ENCODE data around the gene TMEM238L.

Gene TMEM238L

DNA sequence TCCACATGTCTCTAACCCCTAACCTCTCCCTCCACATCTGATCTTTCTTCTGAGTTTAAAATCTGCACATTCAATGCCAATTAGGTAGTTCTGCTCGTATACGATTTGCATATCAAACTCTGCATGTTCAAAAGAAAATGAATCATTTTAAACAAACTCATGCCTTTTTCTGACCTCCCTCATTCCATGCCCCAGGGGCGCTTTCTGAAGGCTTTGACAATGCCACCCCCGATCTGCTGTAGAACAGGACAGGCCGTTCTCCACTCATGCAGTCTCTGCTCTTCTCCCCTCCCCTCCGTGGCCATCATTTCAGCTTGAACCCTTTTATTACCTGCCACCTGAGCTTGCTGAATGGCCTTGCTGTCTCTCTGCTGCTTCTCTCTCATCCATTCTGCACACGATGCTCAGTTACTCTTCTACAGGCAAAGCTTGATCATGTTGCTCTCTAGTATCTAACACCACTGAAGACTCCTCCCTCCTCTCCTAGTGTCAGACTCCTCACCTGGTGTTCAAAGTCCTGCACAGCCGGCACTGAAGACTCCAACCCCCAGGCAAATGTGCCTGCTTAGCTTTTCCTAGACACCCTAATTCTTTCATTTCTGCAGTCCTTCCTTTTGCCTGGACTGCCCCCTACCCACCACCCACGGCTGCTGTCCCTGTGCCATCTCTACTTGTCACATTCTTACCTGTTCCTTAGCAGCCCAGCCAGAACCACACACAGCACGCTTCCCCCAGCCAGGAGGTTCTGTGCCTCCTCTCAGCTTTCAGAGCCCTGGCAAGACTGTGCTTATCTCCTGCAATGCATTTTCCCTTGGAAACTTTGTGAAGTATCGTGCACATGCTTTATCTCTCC, 6.2 kb downstream of the TMEM238L start:
- TF ChIP-seq, protein P1, sequence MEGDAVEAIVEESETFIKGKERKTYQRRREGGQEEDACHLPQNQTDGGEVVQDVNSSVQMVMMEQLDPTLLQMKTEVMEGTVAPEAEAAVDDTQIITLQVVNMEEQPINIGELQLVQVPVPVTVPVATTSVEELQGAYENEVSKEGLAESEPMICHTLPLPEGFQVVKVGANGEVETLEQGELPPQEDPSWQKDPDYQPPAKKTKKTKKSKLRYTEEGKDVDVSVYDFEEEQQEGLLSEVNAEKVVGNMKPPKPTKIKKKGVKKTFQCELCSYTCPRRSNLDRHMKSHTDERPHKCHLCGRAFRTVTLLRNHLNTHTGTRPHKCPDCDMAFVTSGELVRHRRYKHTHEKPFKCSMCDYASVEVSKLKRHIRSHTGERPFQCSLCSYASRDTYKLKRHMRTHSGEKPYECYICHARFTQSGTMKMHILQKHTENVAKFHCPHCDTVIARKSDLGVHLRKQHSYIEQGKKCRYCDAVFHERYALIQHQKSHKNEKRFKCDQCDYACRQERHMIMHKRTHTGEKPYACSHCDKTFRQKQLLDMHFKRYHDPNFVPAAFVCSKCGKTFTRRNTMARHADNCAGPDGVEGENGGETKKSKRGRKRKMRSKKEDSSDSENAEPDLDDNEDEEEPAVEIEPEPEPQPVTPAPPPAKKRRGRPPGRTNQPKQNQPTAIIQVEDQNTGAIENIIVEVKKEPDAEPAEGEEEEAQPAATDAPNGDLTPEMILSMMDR (IDR thresholded peaks at IDR 0.05; ENCODE audit: low read depth, low read length) = no peak
- H3K4me3 ChIP-seq (ENCODE audit: low read depth, low read length) = no peak overlapping the region

DNA sequence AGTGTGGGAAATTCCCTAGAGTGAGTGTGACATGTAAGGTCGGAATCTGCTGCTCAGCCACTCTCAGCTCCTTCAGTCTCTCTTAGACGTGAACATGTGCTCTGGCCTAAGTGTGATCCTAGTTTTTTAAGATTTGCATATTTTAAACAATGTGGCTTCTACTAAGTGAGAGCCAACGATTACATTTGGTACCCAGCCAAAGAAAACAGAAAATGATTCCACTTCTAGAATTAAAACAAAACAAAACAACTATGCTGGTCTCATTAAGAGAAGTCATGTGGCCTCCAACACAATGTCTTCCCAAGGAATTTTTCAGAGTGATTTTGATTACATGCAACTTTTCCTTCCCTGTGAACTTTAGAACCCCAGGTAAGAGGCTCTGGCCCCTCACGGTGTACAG, 10.1 kb downstream of the TMEM238L start:
- TF ChIP-seq, protein P1 (IDR thresholded peaks at IDR 0.05; ENCODE audit: low read depth, low read length) = no peak

DNA sequence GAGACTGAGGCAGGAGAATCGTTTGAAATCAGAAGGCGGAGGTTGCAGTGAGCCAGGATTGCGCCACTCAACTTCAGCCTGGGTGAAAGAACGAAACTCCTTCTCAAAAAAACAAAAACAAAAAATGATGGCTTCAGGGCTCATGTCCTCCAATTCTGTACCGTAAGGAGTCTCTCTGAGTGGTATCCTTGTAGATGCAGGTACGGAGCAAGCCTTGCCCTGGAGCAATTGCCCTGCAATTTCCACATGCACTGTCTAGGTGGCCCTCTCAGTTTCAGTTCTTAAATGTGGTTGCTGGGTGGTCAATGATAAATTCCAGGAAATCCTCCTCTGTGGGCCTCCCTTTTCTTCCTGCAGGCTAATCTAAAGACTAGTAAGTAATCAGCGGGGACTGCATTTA, 10.6 kb downstream of the TMEM238L start:
- no peak overlapping the region for H3K4me3 ChIP-seq (ENCODE audit: low read depth, low read length)
- TF ChIP-seq, protein P1 (IDR thresholded peaks at IDR 0.05; ENCODE audit: low read depth, low read length) = no peak

More for the DNA sequence above, 10.1 kb downstream of the TMEM238L start:
- no peak overlapping the region for H3K4me3 ChIP-seq (ENCODE audit: low read depth, low read length)

DNA sequence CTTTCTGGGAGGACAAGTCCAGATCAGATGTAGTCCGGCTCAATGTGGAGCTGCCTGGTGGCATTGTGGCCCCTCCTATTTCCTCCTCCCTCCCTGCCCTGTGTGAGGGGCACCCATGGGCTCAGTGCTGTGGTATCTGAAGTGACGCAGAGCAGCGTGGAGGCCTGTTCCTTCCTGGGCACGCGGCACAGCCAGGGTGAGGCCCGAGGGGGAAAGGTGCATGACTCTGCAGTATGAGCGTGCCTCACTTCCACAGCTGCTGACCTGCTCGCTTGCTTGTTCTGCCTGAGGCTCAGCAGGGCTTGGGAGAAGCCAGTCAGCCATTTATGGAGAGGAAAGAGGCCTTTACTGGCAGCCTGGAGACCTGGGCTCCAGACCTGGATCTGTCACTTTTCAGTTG, 11.7 kb downstream of the TMEM238L start:
- no peak overlapping the region for H3K4me3 ChIP-seq (ENCODE audit: low read depth, low read length)
- TF ChIP-seq, protein P1 (IDR thresholded peaks at IDR 0.05; ENCODE audit: low read depth, low read length) = no peak

DNA sequence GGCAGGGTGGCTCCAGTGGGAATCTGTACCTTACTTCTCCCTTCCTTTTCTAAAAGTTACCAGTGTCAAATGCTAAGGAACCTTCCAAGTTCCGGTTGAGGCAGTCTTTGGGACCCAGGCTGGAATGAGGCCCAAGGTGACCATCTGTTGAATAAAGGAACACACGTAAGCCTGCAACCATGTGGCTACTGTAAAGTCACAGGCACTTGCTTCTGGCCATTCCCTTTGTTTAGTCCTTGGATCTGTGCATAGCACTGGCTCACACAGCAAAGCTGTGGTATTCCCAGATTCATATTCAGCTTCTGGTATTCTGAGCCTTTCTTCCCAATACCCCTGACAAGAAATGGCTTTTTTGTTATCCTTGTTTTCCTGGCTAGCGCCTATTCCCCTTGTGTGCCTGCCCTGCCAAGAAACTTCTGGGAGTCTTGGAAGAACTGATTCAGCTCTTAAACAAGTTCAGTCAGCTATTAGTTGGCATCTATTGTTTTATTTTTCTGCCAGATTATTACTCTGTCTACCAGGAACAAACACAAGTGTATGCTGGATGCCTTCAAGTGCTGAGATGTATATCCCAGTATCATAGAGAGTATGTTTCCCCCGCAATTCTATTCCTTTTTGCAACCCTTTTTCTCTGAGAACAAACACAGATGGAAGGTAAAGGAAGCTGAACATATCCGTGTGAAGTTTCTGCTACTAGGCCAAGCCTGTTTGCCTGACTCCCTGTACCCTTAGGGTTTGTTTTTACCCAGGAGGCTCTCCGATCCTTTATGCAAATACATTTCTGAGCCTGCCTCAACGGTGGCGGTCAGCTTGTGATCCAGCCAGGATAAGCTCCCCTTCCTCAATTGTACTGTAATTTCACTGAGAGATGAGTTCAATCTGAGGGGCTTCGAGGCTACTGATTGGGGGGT, 13.2 kb downstream of the TMEM238L start:
- TF ChIP-seq, protein P1 (IDR thresholded peaks at IDR 0.05; ENCODE audit: low read depth, low read length) = no peak
- H3K4me3 ChIP-seq (ENCODE audit: low read depth, low read length) = no peak overlapping the region

DNA sequence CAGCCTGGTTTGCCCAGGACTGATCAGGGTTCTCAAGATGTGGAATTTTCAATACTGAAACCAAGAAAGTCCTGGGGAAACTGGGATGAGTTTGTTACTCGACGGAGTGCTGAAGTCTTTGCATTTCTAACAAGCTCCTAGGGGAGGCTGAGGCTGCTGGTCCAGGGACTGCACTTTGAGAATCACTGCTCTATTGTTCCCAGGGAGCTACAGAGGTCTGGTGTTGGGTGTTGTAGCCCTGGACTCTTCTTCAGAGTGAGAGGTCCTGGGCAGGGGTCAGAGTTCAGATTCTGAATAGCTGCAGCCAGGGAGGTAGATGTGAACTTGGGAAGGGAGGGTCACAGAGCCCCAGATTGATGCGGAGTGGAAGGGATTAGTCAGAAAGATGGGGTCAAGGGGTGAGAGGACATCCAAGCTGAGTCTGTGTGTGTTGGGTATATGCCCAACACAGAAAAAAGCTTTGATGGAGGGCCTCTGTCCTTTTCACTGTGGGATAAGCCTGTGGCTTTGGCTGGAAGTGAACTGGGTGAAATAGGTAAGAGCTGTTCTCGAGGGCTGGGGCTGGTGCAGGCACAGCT, 14.1 kb downstream of the TMEM238L start:
- TF ChIP-seq, protein P1 (IDR thresholded peaks at IDR 0.05; ENCODE audit: low read depth, low read length) = no peak
- H3K4me3 ChIP-seq (ENCODE audit: low read depth, low read length) = no peak overlapping the region

Data from WI38 (cell line).